Activated naive CD4-positive, alpha-beta T cell treated with anti-CD3 and anti-CD28 coated beads, Interleukin-2, amount 10 ng/mL, durations not matched to agents 7 days and 5 days (primary cell): ENCODE data around the gene KRT86.

Experiments used
- CTCF ChIA-PET: fragments of 350-600 bp; sonication (Branson Sonifier 250); formaldehyde crosslinking; loops from one replicate; lab custom pipeline; 2021; ENCODE audit warnings: antibody characterized with exemption; lab: Charles Lee
- DNase-seq: peaks from one replicate; pipeline ENCODE4 v3.0.0-alpha.2; 2020
- H3K27ac Mint-ChIP-seq: one replicate; pipeline ENCODE4 v1.8.0; 2021; ENCODE audit warnings: mild to moderate bottlenecking, moderate library complexity, mixed read lengths
- H3K27me3 Mint-ChIP-seq: one replicate; pipeline ENCODE4 v1.8.0; 2021; ENCODE audit warnings: mild to moderate bottlenecking, mixed read lengths
- H3K36me3 Mint-ChIP-seq: one replicate; pipeline ENCODE4 v1.8.0; 2021; ENCODE audit warnings: mixed read lengths
- H3K4me1 Mint-ChIP-seq: one replicate; pipeline ENCODE4 v1.8.0; 2021; ENCODE audit warnings: mixed read lengths
- H3K4me3 Mint-ChIP-seq: one replicate; pipeline ENCODE4 v1.8.0; 2021; ENCODE audit warnings: mild to moderate bottlenecking, moderate library complexity, mixed read lengths
- H3K9me3 Mint-ChIP-seq: one replicate; pipeline ENCODE4 v1.8.0; 2021; ENCODE audit warnings: mixed read lengths

Gene KRT86

GRCh38 chr12:52318241-52318990 is 44.0 kb downstream of the KRT86 start:
- Mint-ChIP-seq H3K27me3 (peaks cover 80% of the 10 kb centered on the region), H3K27ac (no peak overlapping the region), H3K9me3 (no peaks in the 10 kb centered on the region), H3K4me1 (no peaks in the 10 kb centered on the region), H3K4me3 (no peak overlapping the region), H3K36me3 (no peaks in the 10 kb centered on the region)
- CTCF ChIA-PET, result interaction anchor here (0.6 to 1.6 kb wide), 11 partner anchors 7 to 164 kb away, joined by 3 to 6 read pairs (median 3); no protein-coding TSS in a partner anchor
- DNase-seq, result peak; percentile 10

- Mint-ChIP-seq H3K27me3 (peaks cover 77% of the 10 kb centered on the region), H3K4me1 (no peaks in the 10 kb centered on the region), H3K36me3 (no peaks in the 10 kb centered on the region), H3K4me3 (no peak overlapping the region), H3K9me3 (no peaks in the 10 kb centered on the region), H3K27ac (no peak overlapping the region)
- peak; percentile 35 for DNase-seq
- CTCF ChIA-PET, result interaction anchor here (0.7 to 1.6 kb wide), 12 partner anchors 8 to 164 kb away, joined by 3 to 6 read pairs (median 3); no protein-coding TSS in a partner anchor
Measured at GRCh38 chr12:52319097-52319496, 44.7 kb downstream of the KRT86 start.

GRCh38 chr12:52320784-52321400 is 46.4 kb downstream of the KRT86 start, which contains the start of gene KRT83:
TSS of gene KRT83 (minus strand) at chr12:52321398. CDS start at chr12:52321335, 63 bp downstream.
- Mint-ChIP-seq H3K9me3 (no peaks in the 10 kb centered on the region), H3K27me3 (peaks cover 79% of the 10 kb centered on the region), H3K27ac (no peak within 1 kb of the TSS), H3K4me3 (no peak within 1 kb of the TSS), H3K4me1 (no peaks in the 10 kb centered on the region), H3K36me3 (no peaks in the 10 kb centered on the region)
- CTCF ChIA-PET, result interaction anchor here (1.2 kb wide), 1 partner anchor 559 kb away, joined by 4 read pairs; no protein-coding TSS in a partner anchor
- DNase-seq, result peak; percentile 14

- Mint-ChIP-seq H3K9me3 (no peaks in the 10 kb centered on the region), H3K27ac (no peak overlapping the region), H3K4me1 (no peaks in the 10 kb centered on the region), H3K4me3 (no peak overlapping the region), H3K27me3 (peaks cover 79% of the 10 kb centered on the region), H3K36me3 (no peaks in the 10 kb centered on the region)
- CTCF ChIA-PET, result interaction anchor here (1.2 kb wide), 1 partner anchor 558 kb away, joined by 4 read pairs; no protein-coding TSS in a partner anchor
- no peak for DNase-seq
Measured at GRCh38 chr12:52321418-52321817, 47.0 kb downstream of the KRT86 start.

GRCh38 chr12:52322069-52322468 is 47.6 kb downstream of the KRT86 start:
- peak; percentile 7 for DNase-seq
- Mint-ChIP-seq H3K27me3 (peaks cover 80% of the 10 kb centered on the region), H3K9me3 (no peaks in the 10 kb centered on the region), H3K4me3 (no peak overlapping the region), H3K27ac (no peak overlapping the region), H3K4me1 (no peaks in the 10 kb centered on the region), H3K36me3 (no peaks in the 10 kb centered on the region)
- CTCF ChIA-PET, result interaction anchor here (1.2 kb wide), 1 partner anchor 558 kb away, joined by 4 read pairs; no protein-coding TSS in a partner anchor

- peaks cover 78% of the 10 kb centered on the region for H3K27me3 Mint-ChIP-seq
- no peaks in the 10 kb centered on the region for H3K9me3 Mint-ChIP-seq
- DNase-seq, result peak; percentile 9
- no peaks in the 10 kb centered on the region for H3K36me3 Mint-ChIP-seq
- H3K27ac Mint-ChIP-seq, result no peak overlapping the region
- CTCF ChIA-PET, result no interaction called here
- no peak overlapping the region for H3K4me3 Mint-ChIP-seq
- peaks cover 9% of the 10 kb centered on the region for H3K4me1 Mint-ChIP-seq
Measured at GRCh38 chr12:52323001-52323400, 48.6 kb downstream of the KRT86 start.

- Mint-ChIP-seq H3K27me3 (peaks cover 72% of the 10 kb centered on the region), H3K9me3 (no peaks in the 10 kb centered on the region), H3K4me1 (peaks cover 9% of the 10 kb centered on the region), H3K4me3 (no peak overlapping the region), H3K36me3 (no peaks in the 10 kb centered on the region), H3K27ac (no peak overlapping the region)
- CTCF ChIA-PET, result interaction anchor here (4.3 kb wide), 1 partner anchor 102 kb away, joined by 22 read pairs; no protein-coding TSS in a partner anchor
- peak; percentile 15 for DNase-seq
Measured at GRCh38 chr12:52323416-52324152, 49.1 kb downstream of the KRT86 start.

GRCh38 chr12:52324153-52324444 is 49.7 kb downstream of the KRT86 start:
- H3K27me3 Mint-ChIP-seq, result peaks cover 67% of the 10 kb centered on the region
- H3K36me3 Mint-ChIP-seq, result no peaks in the 10 kb centered on the region
- H3K4me3 Mint-ChIP-seq, result no peak overlapping the region
- H3K4me1 Mint-ChIP-seq, result peaks cover 9% of the 10 kb centered on the region
- peak; percentile 17 for DNase-seq
- H3K27ac Mint-ChIP-seq, result no peak overlapping the region
- no peaks in the 10 kb centered on the region for H3K9me3 Mint-ChIP-seq
- CTCF ChIA-PET, result interaction anchor here (1.0 to 4.3 kb wide), 2 partner anchors 45 to 102 kb away, joined by 3 to 22 read pairs; no protein-coding TSS in a partner anchor

GRCh38 chr12:52327052-52327829 is 52.8 kb downstream of the KRT86 start:
- no peaks in the 10 kb centered on the region for H3K9me3 Mint-ChIP-seq
- peaks cover 9% of the 10 kb centered on the region for H3K4me1 Mint-ChIP-seq
- CTCF ChIA-PET, result interaction anchor here (0.7 to 4.8 kb wide), 18 partner anchors 8 to 302 kb away, joined by 3 to 34 read pairs (median 6); no protein-coding TSS in a partner anchor
- no peak overlapping the region for H3K4me3 Mint-ChIP-seq
- H3K36me3 Mint-ChIP-seq, result no peaks in the 10 kb centered on the region
- no peak overlapping the region for H3K27ac Mint-ChIP-seq
- DNase-seq, result peak; percentile 88
- peaks cover 51% of the 10 kb centered on the region for H3K27me3 Mint-ChIP-seq

- Mint-ChIP-seq H3K4me3 (no peak overlapping the region), H3K4me1 (peaks cover 9% of the 10 kb centered on the region), H3K27ac (no peak overlapping the region), H3K36me3 (no peaks in the 10 kb centered on the region), H3K9me3 (no peaks in the 10 kb centered on the region), H3K27me3 (peaks cover 44% of the 10 kb centered on the region)
- no peak for DNase-seq
- CTCF ChIA-PET, result interaction anchor here (0.7 to 4.8 kb wide), 20 partner anchors 8 to 303 kb away, joined by 3 to 34 read pairs (median 4); no protein-coding TSS in a partner anchor
Measured at GRCh38 chr12:52327830-52328500, 53.5 kb downstream of the KRT86 start.

GRCh38 chr12:52331039-52331438 is 56.6 kb downstream of the KRT86 start:
- no peak for DNase-seq
- Mint-ChIP-seq H3K9me3 (no peaks in the 10 kb centered on the region), H3K27me3 (peaks cover 24% of the 10 kb centered on the region), H3K27ac (no peak overlapping the region), H3K4me1 (peaks cover 9% of the 10 kb centered on the region), H3K36me3 (no peaks in the 10 kb centered on the region), H3K4me3 (no peak overlapping the region)
- CTCF ChIA-PET, result interaction anchor here (1.1 kb wide), 1 partner anchor 13 kb away, joined by 3 read pairs; no protein-coding TSS in a partner anchor

- H3K9me3 Mint-ChIP-seq, result no peaks in the 10 kb centered on the region
- H3K4me1 Mint-ChIP-seq, result peaks cover 12% of the 10 kb centered on the region
- H3K4me3 Mint-ChIP-seq, result no peak overlapping the region
- CTCF ChIA-PET, result interaction anchor here (1.4 kb wide), 1 partner anchor 53 kb away, joined by 5 read pairs; no protein-coding TSS in a partner anchor
- no peak overlapping the region for H3K27ac Mint-ChIP-seq
- peak; percentile 5 for DNase-seq
- H3K27me3 Mint-ChIP-seq, result peaks cover 24% of the 10 kb centered on the region
- no peaks in the 10 kb centered on the region for H3K36me3 Mint-ChIP-seq
Measured at GRCh38 chr12:52331833-52332232, 57.4 kb downstream of the KRT86 start.

- CTCF ChIA-PET, result interaction anchor here (1.0 to 1.4 kb wide), 2 partner anchors 54 to 176 kb away, joined by 4 to 5 read pairs; no protein-coding TSS in a partner anchor
- Mint-ChIP-seq H3K4me3 (no peak overlapping the region), H3K27me3 (peaks cover 18% of the 10 kb centered on the region), H3K4me1 (peaks cover 10% of the 10 kb centered on the region), H3K36me3 (no peaks in the 10 kb centered on the region), H3K27ac (no peak overlapping the region), H3K9me3 (no peaks in the 10 kb centered on the region)
- DNase-seq, result peak; percentile 14
Measured at GRCh38 chr12:52332381-52332780, 57.9 kb downstream of the KRT86 start.
